Glomerular endothelial cell (primary cell): ENCODE data around the gene S100A10. TPM values are rescaled to one million over a fixed set of nuclear protein-coding genes. Genes with fewer than 3 reads are reported as not detected.

Experiments used
- DNase-seq: peaks from one replicate; pipeline ENCODE4 v3.0.0-alpha.2; 2011; ENCODE audit warnings: low read depth, low spot score; ENCODE audit errors: extremely low read depth
- total RNA-seq: library from RNA; depleted of rRNA; stranded (reverse); fragments of >200 nt; gene quantifications from 2 replicates; pipeline ENCODE4 v1.2.3, GENCODE V29; 2015

S100A10 gene
- total RNA-seq, 1 donor from 2014 or later, result 376 TPM

DNA sequence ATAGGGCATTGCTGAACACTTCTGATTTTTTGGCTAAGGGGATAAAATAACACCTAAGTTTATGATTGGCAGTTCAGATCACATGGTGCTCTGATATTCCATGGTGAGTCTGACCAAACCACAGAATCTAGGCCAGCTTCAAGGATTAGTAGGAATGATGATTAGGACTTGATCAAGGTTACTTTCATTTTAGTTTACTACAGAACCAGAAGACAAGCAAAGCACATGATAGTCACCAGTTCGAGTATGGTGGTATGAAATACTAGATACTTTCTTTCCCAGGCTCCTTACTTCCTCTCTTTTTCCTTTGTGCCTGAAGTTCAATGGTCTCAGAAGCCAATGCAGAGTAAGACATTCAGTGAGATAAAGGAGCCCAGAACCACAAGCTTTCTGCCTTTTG lies 26.6 kb downstream of the S100A10 start:
- no peak for DNase-seq

DNA sequence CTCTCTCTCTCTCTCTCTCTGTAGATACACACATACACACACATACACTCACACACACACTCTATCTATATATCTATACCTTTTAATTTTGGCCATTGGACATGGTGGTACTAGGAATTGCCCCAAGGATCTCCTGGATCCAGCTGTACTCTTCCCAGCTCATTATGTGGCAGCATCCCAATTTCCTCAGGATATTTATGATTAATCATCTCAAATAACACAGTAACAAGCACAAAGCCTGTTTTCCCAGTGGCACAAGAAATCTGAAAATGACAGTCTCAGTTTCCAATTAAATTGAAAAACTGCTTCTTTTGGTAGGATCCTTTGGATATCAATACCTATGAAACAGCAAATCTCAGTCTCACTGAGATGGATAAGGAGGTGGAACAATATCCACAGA lies 27.6 kb downstream of the S100A10 start:
- DNase-seq, result no peak

DNA sequence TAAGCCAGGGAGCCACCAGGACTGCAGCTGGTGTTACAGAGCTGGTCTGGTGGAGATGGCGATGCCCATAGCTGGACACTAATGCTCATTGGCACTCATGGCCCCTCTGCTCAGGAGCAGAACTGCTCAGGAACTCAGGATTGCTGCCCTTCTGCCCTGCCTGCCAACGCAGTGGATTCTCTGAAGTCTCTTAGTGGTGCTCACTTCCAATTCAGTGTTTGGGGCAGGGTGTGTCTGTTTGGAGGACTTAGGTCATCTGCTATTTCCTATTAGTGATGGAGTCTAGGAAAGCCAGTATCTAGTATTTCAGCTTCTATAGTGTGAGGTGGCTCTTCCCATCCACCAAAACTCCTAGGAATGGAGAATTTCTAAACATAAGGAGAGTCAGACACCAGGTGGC lies 29.1 kb downstream of the S100A10 start:
- DNase-seq, result no peak

DNA sequence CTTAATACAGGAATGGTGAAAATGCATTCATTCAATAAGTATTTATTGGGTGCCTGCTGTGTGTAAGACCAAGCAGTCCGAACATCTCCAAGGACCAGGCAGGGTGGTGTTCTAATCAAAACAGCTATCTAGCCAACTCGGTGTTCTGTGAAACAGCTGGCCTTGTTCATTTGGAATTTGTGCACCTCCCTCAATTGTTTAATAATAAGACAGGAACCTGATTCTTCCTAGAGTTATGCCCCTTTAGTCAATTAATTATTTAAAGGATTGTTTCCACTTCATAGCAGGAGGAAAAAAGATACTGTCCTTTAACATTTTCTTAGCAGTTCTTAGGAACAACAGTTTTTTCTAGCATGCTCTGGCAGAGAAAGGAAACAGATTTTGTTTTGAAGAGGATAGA lies 30.4 kb downstream of the S100A10 start:
- no peak for DNase-seq

DNA sequence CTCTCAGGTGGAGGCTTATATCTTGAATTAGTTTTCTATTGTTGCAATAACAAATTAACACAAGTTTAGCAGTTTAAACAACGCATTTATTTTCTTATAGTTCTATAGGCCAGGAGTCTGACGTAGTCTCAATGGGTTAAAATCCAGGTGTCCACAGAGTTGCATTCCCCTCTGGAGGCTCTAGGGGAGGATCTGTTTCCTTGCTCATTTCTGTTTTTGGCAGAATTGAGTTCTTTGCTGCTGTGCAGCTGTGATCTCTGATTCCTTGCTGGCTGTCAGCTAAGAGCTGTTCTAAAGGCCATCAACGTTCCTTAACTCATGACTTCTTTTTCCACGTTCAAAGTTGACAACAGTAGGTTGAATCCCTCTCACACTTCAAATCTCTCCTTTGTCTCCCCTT lies 31.8 kb downstream of the S100A10 start:
- no peak for DNase-seq

DNA sequence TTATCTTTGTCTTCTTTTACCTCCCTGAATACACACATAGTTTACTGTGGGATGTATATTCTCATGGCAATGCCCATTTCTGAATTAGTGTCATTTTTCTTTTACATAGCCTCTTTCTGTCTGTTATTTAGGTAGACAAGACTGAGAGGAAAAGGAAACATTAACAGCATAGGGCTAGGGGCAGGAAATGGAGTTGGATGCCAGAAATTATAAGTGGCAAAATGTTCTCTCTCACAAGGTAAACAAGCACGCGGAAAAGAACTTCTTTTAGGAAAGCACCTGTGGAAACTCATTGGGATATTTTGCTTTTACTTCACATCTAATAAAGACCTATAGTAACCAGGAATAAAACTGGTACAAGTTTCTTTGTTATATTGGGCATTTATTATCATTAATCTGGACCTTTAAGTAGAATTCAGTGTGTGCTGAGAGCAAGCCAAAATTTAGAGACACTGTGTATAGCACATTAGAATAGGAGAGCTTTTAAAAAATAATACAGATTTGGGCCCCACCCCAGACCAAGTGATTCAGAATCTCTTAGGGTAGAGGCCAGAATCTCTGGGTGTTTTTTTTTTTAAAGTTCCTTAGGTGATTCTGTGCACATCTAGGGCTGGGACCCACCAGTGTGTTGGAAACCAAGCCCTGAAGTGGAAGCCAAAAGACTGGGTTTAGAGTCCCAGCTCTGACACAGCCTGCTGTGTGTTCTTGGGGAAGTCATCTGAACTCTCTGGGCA lies 32.7 kb downstream of the S100A10 start:
- no peak for DNase-seq

DNA sequence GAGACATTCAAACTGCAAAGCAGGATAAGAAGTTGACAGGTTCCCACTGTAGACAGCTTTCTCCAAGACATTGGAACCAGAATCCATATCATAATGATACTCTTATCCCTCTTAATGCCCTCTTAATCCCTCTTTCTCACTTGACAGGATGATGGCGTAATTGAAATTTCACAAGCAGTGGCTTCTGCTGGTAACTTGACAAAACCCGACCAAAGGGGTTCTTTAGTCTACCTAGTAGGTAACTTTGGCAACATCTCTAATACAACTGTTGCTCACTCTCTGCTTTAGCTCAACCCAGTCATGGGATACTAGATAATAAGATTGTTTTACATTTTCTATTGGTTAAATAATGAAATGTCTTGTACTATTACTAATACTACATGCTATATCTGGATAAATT lies 34.7 kb downstream of the S100A10 start:
- DNase-seq, result no peak

DNA sequence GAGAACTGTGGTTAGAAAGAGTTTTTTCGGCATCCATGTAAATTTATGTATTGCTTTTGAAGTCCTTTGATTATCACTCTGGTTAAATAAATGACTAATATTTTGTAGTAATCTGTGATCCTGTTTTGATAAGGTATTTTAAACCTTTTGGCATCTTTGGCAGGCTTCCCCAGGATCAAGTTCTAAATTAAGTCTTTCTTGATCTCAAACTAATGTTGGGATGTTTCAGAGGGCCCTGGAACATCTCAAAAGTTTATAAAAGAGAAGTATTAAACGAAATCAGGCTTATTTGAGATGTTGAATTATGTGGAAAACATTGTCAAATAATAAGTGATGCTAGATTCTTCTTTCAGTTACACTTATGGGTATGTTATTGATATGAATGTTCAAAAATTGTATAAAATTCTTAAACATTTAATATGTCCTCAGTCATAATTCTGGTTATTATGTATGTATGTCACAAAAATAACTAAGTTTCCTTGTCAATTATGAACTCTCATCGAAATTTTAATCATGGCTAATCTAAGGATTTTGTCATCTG lies 36.6 kb downstream of the S100A10 start:
- DNase-seq, result no peak

DNA sequence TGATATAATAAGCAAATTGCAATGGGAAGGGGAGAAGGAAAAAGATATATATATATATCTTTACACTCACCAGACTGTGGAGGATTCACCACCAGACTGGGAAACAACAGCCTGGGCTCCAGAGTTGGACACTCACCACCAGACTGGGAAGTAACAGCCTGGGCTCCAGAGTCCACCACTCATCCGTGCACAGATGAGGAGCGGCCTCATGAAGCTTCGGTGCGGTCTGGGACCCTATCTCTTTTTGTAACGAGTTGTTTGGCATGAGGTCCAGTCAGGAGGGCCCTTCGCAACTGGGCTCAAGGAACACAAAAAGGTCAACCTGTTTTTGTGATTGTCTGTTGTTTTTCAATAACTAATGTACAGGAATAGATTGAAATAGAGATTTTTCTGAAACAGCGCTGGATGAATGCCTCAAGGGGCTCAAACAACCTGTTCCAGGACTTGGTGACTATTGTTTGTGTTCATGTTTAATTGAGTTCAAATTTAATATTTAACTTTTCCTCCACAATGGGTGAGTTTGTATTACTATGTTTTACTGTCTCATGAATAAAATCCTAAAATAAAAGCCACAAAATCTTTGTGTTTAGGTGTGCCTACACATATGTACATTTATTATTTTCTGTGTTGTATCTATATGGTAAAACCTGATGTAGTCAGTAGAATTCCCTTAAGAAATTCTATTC lies 40.1 kb downstream of the S100A10 start:
- no peak for DNase-seq

DNA sequence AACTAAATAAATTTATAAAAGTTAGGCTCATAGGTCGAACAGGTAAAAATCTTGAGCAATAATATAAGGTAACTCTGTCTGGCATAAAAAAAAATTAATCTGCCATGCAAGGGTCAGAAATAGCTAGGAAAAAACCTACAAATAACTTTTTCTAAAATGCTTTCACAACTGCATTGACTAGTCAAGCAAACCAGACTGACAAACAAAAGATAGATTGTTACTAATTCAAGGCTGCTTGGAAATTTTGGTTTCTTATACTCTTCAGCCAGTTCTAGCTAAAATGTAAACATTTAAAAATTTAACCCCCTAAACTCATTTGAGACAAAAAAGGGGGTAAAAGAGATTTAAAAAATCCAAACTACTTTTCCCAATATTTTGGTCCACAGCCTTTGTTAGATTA lies 40.8 kb downstream of the S100A10 start:
- DNase-seq, result no peak

DNA sequence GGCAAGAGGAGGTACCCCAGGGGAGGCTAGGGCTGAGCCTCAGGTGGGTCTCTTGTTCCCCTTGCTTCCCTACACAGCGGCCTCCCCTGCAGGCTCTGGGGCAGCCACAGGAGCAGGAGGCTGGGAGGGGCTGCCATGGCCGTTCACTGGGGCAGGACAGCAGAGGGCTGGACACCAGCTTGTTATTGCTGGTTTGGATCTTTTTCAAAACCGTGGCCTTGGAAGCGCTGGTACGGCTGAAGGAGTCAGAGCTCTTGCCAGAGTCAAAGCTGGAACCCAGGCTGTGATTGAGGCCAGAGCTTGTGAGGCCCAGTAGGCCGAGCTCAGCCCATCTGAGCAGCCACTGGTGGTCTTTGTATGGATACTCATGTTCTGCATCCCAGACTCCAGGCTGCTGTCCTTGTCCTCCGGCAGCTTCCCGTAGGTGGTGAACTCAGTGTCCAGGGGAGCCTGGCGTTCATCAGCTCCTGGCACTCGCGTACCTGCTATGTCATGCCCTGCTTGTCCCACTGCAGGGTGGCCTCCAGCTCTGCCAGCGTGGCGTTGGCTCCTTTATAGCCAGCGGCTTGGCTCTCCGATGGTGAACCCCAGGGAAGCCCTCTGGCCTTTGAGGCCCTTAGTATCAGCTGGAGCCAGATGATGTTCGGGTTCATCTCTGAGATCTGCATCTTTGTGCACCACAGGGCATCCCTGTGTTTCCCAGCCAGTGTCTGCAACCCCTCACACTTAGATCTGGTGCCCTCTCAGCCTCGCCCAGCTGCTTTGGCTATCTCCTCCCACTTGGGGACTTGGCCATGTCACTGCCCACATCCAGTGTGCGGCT lies 44.1 kb downstream of the S100A10 start:
- DNase-seq, result no peak

DNA sequence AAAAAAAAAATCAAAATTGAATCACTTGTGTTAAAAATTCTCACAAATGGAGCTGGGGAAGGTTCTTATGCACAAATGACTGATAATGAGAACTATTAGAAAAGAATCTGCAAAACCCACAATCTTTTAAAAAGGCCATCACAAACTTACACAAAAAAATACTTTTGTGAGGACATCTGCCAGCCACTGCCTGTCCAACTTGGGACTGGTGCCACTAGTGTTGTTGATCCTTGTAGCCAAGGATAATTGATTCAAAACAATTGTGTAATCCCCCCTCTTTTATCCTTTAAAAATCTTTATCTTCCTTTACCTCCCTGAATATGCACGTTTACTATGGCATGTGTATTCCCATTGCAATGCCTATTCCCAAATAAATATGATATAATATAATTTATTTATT lies 45.2 kb downstream of the S100A10 start:
- no peak for DNase-seq

DNA sequence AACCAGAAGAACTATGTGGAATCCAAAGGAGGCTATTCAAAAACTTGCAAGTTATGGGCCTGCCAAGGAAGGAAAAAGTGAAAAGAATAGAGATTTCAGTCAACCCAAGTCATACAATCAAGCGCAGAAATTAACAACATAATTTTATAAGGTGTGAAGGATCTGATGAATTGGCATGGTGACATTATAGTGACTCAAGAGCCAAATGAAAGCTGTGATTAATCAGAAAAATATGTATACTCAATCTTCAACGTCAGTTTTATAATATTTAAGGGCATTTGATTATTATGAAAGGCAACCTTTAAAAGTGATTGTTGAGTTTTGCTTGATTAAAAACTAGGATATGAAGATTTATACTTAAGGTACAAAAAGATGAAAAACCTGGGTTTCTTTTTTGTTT lies 46.5 kb downstream of the S100A10 start:
- no peak for DNase-seq

DNA sequence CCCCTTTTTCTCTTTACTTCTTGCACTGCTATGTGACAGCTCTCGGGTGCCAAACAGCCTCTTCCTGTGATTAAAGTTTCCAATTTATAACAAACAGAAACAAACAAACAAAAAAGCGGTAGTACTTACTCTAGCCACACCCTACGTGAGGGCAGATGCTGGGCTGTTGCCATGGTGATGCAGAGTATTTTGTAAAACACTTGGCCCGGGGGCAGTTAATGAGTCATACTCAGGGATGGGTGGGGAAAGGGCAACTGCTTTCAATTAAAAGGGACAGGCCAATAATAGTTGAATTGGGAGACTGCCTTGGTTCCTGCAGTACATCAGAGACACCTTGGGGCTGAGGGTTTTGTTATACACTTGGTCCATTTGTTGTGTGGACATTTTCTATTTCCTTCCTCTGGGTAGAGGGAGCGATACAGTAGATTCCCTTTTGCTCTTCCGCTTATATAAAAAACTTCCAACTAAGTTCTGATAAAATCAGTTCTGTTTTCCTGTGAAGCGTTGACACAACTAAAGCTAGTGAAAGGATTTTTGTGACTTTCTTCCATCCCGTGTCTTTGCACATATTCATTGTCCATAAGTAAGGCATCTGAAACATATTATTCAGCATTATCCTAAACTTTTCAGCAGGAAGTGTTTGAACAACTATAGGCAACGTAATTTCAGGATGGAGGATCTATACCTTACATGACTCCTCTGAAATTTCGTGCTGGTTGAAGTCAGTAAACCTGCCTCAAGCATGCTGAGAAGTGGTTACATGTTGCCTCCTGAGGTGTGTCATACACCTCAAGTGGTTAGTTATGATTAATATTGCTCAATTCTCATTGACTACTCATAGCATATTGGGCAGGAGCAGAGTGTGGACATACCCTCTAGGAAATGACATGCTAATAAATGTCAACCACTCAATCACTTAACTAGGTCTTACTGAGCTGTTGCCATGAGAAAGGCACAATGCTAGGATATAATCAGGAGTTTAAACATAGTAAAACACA lies 47.6 kb downstream of the S100A10 start:
- DNase-seq, result peak; percentile 88

DNA sequence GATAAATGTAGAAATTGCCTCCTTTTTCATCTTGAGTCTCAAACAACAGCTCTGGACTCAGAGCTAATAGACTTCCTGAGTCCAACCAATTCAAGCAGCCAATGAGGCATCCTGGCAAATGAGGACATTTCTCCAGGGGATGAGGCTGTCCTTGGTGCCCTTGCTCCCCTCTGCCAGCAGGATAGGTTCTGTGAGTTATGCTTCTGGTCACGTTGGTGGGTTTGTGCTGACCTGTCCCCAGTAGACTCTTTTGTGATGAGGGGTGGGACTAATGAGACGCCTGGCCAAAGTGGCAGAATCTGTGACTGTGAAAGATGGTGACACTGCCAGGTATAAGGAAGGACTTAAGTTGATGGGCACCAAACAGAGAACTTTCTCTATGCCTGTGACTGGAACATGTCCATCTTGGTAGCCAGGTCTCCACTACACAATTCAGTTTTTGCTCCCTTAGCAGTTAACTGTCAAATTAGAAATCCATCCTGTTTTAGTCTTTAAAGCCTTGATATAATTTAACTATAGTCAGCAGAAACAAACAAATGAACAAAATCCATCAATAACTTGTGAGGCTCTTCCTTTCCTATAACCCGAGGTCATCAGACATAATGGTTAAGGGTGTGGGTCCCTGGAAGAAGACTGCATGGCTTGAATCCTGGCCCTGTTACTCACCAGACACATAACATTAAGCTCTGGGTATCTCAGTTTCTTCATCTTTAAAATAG lies 48.6 kb downstream of the S100A10 start:
- DNase-seq, result no peak

DNA sequence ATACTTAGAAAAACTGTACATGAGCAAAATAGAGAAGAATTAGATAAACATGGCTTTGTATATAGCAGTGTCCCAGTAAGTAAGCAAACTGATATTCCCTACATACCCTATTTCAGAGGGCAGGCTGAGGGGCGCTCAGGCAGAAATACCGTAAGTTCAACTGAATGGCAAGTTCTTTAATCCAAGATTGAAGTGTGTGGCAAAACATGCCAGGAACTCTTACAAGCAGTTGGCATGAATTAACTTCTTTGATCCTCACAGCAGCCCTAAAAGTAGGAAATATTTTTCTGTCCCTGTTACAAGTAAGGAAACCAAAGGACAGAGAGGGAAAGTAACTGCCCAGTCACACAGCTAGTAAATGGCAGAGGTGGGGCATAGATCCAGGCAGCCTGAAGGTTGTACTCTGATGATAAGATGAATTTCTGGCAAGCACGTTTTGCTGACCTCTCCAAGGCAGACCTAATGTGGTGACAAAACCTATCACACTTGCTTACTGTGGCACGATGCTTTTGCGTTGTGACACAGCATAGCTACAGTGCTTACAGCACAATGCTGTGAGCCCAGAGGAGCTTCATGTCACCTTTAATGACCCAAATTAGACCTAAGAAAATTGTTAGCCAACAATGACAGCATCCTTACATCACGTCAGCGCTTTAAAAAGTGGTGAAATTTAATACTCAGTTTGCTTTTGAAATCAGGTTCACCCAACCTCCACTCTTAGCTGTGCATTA lies 49.4 kb downstream of the S100A10 start:
- no peak for DNase-seq

DNA sequence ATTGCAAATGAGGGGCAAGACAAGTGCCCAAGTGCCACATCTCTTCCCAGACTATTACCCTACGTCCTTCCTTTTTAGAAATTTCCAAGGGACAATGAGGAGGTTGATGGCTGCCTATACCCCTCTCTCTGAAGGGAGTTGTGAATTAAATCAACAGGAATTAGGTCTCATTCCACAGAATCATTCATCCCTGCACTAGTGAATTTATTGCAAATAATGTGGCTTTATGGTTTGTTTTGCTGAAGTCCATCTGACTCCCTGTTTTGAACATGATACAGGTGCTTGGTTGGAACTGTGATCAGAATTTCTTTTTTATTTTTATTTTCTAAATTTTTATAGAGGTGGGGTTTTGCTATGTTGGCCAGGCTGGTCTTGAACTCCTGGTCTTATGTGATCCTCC lies 50.1 kb downstream of the S100A10 start:
- DNase-seq, result no peak

DNA sequence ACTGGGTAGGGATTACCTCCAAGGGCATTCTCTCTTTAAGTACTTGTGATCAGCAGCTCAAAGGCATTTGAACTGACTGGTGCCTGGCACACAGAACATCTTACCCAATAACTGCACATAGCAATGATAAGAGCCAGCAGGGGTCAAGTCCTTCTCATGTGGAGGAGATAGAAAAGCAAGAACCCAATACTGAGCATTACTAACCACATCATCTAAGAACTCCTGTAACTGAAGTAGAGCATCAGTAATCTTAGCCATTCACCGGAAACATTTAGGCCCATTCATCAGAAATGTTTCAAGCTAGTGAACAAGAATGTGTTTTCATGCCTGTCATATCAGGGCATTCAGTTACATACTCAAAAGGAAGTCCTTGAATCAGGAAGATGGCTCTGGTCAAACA lies 50.8 kb downstream of the S100A10 start:
- no peak for DNase-seq

DNA sequence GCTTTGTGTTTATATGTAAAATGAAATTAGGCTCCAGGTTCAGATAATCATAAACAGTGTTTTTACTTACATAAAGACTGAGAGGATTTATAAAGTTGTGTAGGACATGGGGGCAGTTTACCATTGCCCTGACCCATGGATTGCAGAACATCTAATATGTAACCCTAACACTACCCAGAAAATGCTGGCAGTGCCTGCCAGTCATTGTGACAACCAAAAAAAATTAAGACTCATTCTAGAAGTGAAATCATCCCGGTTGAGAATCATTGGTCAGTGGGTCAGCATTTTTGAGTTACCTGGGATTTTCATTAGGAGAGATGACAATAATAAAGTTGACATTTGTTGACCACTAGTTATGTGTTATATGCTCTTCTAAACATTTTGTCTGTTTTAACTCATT lies 53.1 kb downstream of the S100A10 start:
- DNase-seq, result no peak
